ENCODE data around the gene TTI1.

- TF ChIP-seq CTCF (IDR thresholded peaks at IDR 0.05; ENCODE audit: borderline replicate concordance, extremely low read depth, low read length, poor library complexity, severe bottlenecking), result no peak
- no peak for TF ChIP-seq EZH2 (IDR thresholded peaks at IDR 0.05; ENCODE audit: borderline replicate concordance, low read depth, low read length, severe bottlenecking)
Observed at GRCh38 chr20:37983286-37983685, 50.0 kb downstream of the TTI1 start.
